UCSD-AML1 (cell line): ENCODE results near the gene HEATR3.

Experiments
- DNase-seq: peaks from one replicate; lab custom pipeline; 2025; ENCODE audit not compliant: unreplicated experiment; lab: John Stamatoyannopoulos, UW

HEATR3 gene

GRCh38 chr16:50065624-50066481 lies at the start of gene HEATR3:
HEATR3 (plus strand) TSS chr16:50065970; CDS start chr16:50066132, 162 bp downstream.
- peak; percentile 96 for DNase-seq

- no peak for DNase-seq
Observed at GRCh38 chr16:50017553-50017952, 48.2 kb upstream of the HEATR3 start.

GRCh38 chr16:50021544-50021943 lies 44.2 kb upstream of the HEATR3 start:
- no peak for DNase-seq

- DNase-seq, result no peak
Observed at GRCh38 chr16:50023641-50024040, 42.1 kb upstream of the HEATR3 start.

- no peak for DNase-seq
Observed at GRCh38 chr16:50024207-50024606, 41.6 kb upstream of the HEATR3 start.

- DNase-seq, result peak; percentile 96
Observed at GRCh38 chr16:50024684-50025536, 40.9 kb upstream of the HEATR3 start, which contains the start of gene CNEP1R1. CNEP1R1 (plus strand) TSS chr16:50025225; CDS start chr16:50025316, 91 bp downstream.

GRCh38 chr16:50025537-50025931 lies 40.2 kb upstream of the HEATR3 start:
- DNase-seq, result peak; percentile 57

GRCh38 chr16:50027829-50028228 lies 37.9 kb upstream of the HEATR3 start:
- DNase-seq, result no peak

- no peak for DNase-seq
Observed at GRCh38 chr16:50035468-50035992, 30.2 kb upstream of the HEATR3 start.

- no peak for DNase-seq
Observed at GRCh38 chr16:50036426-50036825, 29.3 kb upstream of the HEATR3 start.

GRCh38 chr16:50037662-50038220 lies 28.0 kb upstream of the HEATR3 start:
- no peak for DNase-seq

GRCh38 chr16:50038286-50038685 lies 27.5 kb upstream of the HEATR3 start:
- no peak for DNase-seq

- peak; percentile 67 for DNase-seq
Observed at GRCh38 chr16:50038756-50039529, 26.8 kb upstream of the HEATR3 start.

- DNase-seq, result no peak
Observed at GRCh38 chr16:50040018-50040417, 25.8 kb upstream of the HEATR3 start.

GRCh38 chr16:50040710-50041109 lies 25.1 kb upstream of the HEATR3 start:
- DNase-seq, result no peak

- no peak for DNase-seq
Observed at GRCh38 chr16:50043358-50043757, 22.4 kb upstream of the HEATR3 start.

- DNase-seq, result no peak
Observed at GRCh38 chr16:50045412-50045811, 20.4 kb upstream of the HEATR3 start.

GRCh38 chr16:50046853-50047252 lies 18.9 kb upstream of the HEATR3 start:
- no peak for DNase-seq

- no peak for DNase-seq
Observed at GRCh38 chr16:50047864-50048263, 17.9 kb upstream of the HEATR3 start.

GRCh38 chr16:50050802-50051201 lies 15.0 kb upstream of the HEATR3 start:
- no peak for DNase-seq
